K562 (cell line): ENCODE results near the gene EFEMP2. TPM values are rescaled to one million over a fixed set of nuclear protein-coding genes. Genes with fewer than 3 reads are reported as not detected.
A peak's percentile ranks its signal among the peaks of the same experiment; 100 is the strongest.

Source experiments
- CBFA2T3 ChIP-seq: fragments of 450-650 bp; IDR thresholded peaks from 2 replicates; pipeline ENCODE4 v1.6.1; 2017
- CREB1 ChIP-seq, 2 experiments: sonication (generic) in 1 of 2; formaldehyde crosslinking in 1 of 2; IDR thresholded peaks; 2 replicates each; pipeline versions ENCODE4 v1.6.1 to v1.8.0; 2012 to 2022; ENCODE audit warnings: inconsistent platforms in 1 of 2, mild to moderate bottlenecking in 1 of 2, missing genetic modification reagents in 1 of 2, moderate library complexity in 1 of 2
- CTBP1 ChIP-seq: fragments of 450-650 bp; IDR thresholded peaks from 2 replicates; pipeline ENCODE4 v1.6.1; 2016; ENCODE audit warnings: borderline replicate concordance
- DPF2 ChIP-seq: fragments of 450-650 bp; IDR thresholded peaks from 2 replicates; pipeline ENCODE4 v1.6.1; 2016
- ETV5 ChIP-seq: sonication (generic); formaldehyde crosslinking; IDR thresholded peaks from 2 replicates; pipeline ENCODE4 v1.4.0; 2020; ENCODE audit warnings: low read depth, mild to moderate bottlenecking, missing genetic modification reagents
- FIP1L1 ChIP-seq: fragments of 200-400 bp; formaldehyde crosslinking; IDR thresholded peaks from 2 replicates; pipeline ENCODE4 v1.6.1; 2018; ENCODE audit warnings: mild to moderate bottlenecking, low read depth, low read length; ENCODE audit not compliant: poor library complexity, severe bottlenecking
- GABPB1 ChIP-seq: sonication (generic); formaldehyde crosslinking; IDR thresholded peaks from 2 replicates; pipeline ENCODE4 v1.8.0; 2022; ENCODE audit warnings: mild to moderate bottlenecking, missing genetic modification reagents
- HDAC3 ChIP-seq: fragments of 450-650 bp; IDR thresholded peaks from 2 replicates; pipeline ENCODE4 v1.6.1; 2018; ENCODE audit warnings: borderline replicate concordance, mild to moderate bottlenecking, moderate library complexity; ENCODE audit not compliant: partially characterized antibody
- HDGF ChIP-seq: fragments of 450-650 bp; IDR thresholded peaks from 2 replicates; pipeline ENCODE4 v1.6.1; 2016
- JUND ChIP-seq, 2 experiments: IDR thresholded peaks; 2 replicates in 1 of 2; 3 replicates in 1 of 2; pipeline ENCODE4 v1.6.1; 2011; ENCODE audit warnings: borderline replicate concordance in 2 of 2, low read depth in 2 of 2, low read length in 2 of 2, improper control_type of control experiment in 1 of 2, missing biosample characterization in 1 of 2, missing genetic modification characterization in 1 of 2, missing genetic modification reagents in 1 of 2
- KLF1 ChIP-seq: fragments of 450-650 bp; IDR thresholded peaks from 2 replicates; pipeline ENCODE4 v1.6.1; 2016; ENCODE audit warnings: missing genetic modification characterization, missing compliant biosample characterization
- KLF16 ChIP-seq: IDR thresholded peaks from 2 replicates; pipeline ENCODE4 v1.6.1; 2016; ENCODE audit warnings: antibody characterized with exemption
- NFYB ChIP-seq: IDR thresholded peaks from 2 replicates; pipeline ENCODE4 v1.6.1; 2011; ENCODE audit warnings: mild to moderate bottlenecking, moderate library complexity; ENCODE audit not compliant: insufficient read length; ENCODE audit errors: extremely low read depth
- RBFOX2 ChIP-seq: fragments of 200-400 bp; formaldehyde crosslinking; IDR thresholded peaks from 2 replicates; pipeline ENCODE4 v1.6.1; 2017; ENCODE audit warnings: low read depth, mild to moderate bottlenecking, low read length, moderate library complexity
- RCOR1 ChIP-seq, 2 experiments: IDR thresholded peaks; 2 replicates each; pipeline ENCODE4 v1.6.1; 2012; ENCODE audit warnings: low read depth in 2 of 2, low read length in 2 of 2, borderline replicate concordance in 1 of 2, improper control_type of control experiment in 1 of 2
- TAF9B ChIP-seq: fragments of 450-650 bp; IDR thresholded peaks from 2 replicates; pipeline ENCODE4 v1.6.1; 2018; ENCODE audit warnings: mild to moderate bottlenecking; ENCODE audit not compliant: partially characterized antibody
- ZNF217 ChIP-seq: sonication (generic); formaldehyde crosslinking; IDR thresholded peaks from 2 replicates; pipeline ENCODE4 v1.8.0; 2022; ENCODE audit warnings: mild to moderate bottlenecking, missing genetic modification reagents
- ZNF263 ChIP-seq: sonication (generic); formaldehyde crosslinking; IDR thresholded peaks from 2 replicates; pipeline ENCODE4 v1.8.0; 2022; ENCODE audit warnings: mild to moderate bottlenecking, missing genetic modification reagents, borderline replicate concordance
- polyA plus RNA-seq, 8 experiments: library from polyadenylated mRNA; depleted of rRNA in 4 of 8; stranded (reverse) in 5 of 8; unstranded in 3 of 8; fragments of >200 nt; fragmentation: Nextera tagmentation in 2 of 8; fragmentation: Illumina TruSeq in 1 of 8; extraction: Ambion mirVana in 2 of 8; extraction: Trizol in 1 of 8; gene quantifications; 2 replicates each; pipeline versions ENCODE4 v1.2.1 to v1.2.3, GENCODE V29; 2011 to 2014; ENCODE audit warnings: inconsistent platforms in 1 of 8, missing spikeins in 1 of 8
- total RNA-seq, 7 experiments: library from RNA; depleted of rRNA in 6 of 7; stranded (reverse); fragments of >200 nt in 6 of 7; fragmentation: Illumina TruSeq in 2 of 7; extraction: Trizol in 2 of 7; gene quantifications; 2 replicates each; pipeline versions ENCODE4 v1.2.1 to v1.2.3, GENCODE V29; 2011 to 2021; ENCODE audit warnings: low replicate concordance in 1 of 7
- TF ChIP-seq, protein P1 (sequence below), 2 experiments: fragments of 200-800 bp in 1 of 2; sonication (Bioruptor generic) in 1 of 2; sonication (generic) in 1 of 2; formaldehyde crosslinking in 1 of 2; IDR thresholded peaks in 1 of 2; conservative IDR thresholded peaks in 1 of 2; 2 replicates each; pipeline versions ENCODE4 v1.5.0 to v1.6.1; 2016 to 2020; ENCODE audit warnings: missing compliant biosample characterization in 1 of 2, missing genetic modification characterization in 1 of 2, missing genetic modification reagents in 1 of 2
- TF ChIP-seq, protein P2 (sequence below): fragments of 450-650 bp; formaldehyde crosslinking; IDR thresholded peaks from 2 replicates; pipeline ENCODE4 v1.4.0; 2020; ENCODE audit warnings: mild to moderate bottlenecking, moderate library complexity
- TF ChIP-seq, protein P3 (sequence below): fragments of 250-450 bp; sonication (Bioruptor Pico); IDR thresholded peaks from 2 replicates; pipeline ENCODE4 v1.4.0; 2020; ENCODE audit warnings: borderline replicate concordance
- TF ChIP-seq, protein P4 (sequence below): sonication (generic); formaldehyde crosslinking; IDR thresholded peaks from 2 replicates; pipeline ENCODE4 v1.8.1; 2023; ENCODE audit warnings: mild to moderate bottlenecking, missing genetic modification reagents

EFEMP2 gene
- total and polyA plus RNA-seq, 9 of the 15 experiments (the other 6 are each of a cell fraction or from before 2014, with no cell fraction given) = 0.07 to 2.9 (median 0.69) TPM; not detected in 1

DNA sequence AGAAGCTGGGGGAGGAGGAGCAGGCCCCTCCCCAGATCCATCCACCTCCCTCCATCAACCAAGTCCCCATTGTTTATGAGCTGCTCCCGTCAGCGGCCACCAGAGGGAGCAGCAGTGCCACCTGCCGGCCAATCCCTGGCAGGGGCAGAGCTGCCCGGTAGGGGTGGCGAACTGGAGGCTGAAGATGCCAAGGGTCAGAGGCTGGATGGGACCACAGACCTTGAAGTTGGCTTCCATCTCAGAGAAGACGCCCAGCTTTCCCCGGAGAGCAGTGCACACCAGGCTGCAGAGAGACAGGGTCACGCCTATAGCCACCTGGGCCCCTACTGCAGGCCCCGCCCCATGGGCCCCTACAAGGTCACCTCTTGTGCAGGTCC is 12.1 kb upstream of the EFEMP2 start (continued):
- TF ChIP-seq KLF16 (0 out of 2 replicates have a peak, but pooled peaks have one; percentile 49), ZNF263 (CRISPR knock-in tag) (peak; percentile 72; the same call in 1 of the 2 replicates), CBFA2T3 (no peak), RCOR1 (IDR thresholded peaks at IDR 0.05; ENCODE audit: borderline replicate concordance in 1 of 2, low read depth in 2 of 2, low read length in 2 of 2) (peak; percentile 37 to 51; a peak in 1 of 4 replicates), ZNF217 (CRISPR knock-in tag) (no peak), GABPB1 (peak; percentile 59), FIP1L1 (no peak), CTBP1 (peak; percentile 79), ETV5 (CRISPR knock-in tag) (0 out of 2 replicates have a peak, but pooled peaks have one; percentile 28), KLF1 (tag) (0 out of 2 replicates have a peak, but pooled peaks have one; percentile 39), CREB1 (IDR thresholded peaks at IDR 0.05) (no peak), CREB1 (CRISPR knock-in tag; IDR thresholded peaks at IDR 0.05) (peak; percentile 55), JUND (IDR thresholded peaks at IDR 0.05; ENCODE audit: borderline replicate concordance, low read depth, low read length) (peak; percentile 47; the same call in 1 of the 2 replicates), JUND (tag; IDR thresholded peaks at IDR 0.05; ENCODE audit: borderline replicate concordance, low read depth, low read length) (no peak), HDGF (peak; percentile 51; the same call in 1 of the 2 replicates), NFYB (peak; percentile 29), TAF9B (no peak), HDAC3 (no peak), RBFOX2 (peak; percentile 63), DPF2 (peak; percentile 33; the same call in 1 of the 2 replicates)
- TF ChIP-seq, protein P1, sequence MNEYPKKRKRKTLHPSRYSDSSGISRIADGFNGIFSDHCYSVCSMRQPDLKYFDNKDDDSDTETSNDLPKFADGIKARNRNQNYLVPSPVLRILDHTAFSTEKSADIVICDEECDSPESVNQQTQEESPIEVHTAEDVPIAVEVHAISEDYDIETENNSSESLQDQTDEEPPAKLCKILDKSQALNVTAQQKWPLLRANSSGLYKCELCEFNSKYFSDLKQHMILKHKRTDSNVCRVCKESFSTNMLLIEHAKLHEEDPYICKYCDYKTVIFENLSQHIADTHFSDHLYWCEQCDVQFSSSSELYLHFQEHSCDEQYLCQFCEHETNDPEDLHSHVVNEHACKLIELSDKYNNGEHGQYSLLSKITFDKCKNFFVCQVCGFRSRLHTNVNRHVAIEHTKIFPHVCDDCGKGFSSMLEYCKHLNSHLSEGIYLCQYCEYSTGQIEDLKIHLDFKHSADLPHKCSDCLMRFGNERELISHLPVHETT (CRISPR knock-in tag; conservative IDR thresholded peaks at IDR 0.05 in 1 of 2, IDR thresholded peaks at IDR 0.05 in 1 of 2) = 0 out of 4 replicates have a peak, but pooled peaks of 1 of the 2 experiments have one; percentile 43
- TF ChIP-seq, protein P2, sequence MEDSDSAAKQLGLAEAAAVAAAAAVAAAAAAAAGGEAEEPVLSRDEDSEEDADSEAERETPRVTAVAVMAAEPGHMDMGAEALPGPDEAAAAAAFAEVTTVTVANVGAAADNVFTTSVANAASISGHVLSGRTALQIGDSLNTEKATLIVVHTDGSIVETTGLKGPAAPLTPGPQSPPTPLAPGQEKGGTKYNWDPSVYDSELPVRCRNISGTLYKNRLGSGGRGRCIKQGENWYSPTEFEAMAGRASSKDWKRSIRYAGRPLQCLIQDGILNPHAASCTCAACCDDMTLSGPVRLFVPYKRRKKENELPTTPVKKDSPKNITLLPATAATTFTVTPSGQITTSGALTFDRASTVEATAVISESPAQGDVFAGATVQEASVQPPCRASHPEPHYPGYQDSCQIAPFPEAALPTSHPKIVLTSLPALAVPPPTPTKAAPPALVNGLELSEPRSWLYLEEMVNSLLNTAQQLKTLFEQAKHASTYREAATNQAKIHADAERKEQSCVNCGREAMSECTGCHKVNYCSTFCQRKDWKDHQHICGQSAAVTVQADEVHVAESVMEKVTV (CRISPR knock-in tag) = peak; percentile 78
- TF ChIP-seq, protein P3, sequence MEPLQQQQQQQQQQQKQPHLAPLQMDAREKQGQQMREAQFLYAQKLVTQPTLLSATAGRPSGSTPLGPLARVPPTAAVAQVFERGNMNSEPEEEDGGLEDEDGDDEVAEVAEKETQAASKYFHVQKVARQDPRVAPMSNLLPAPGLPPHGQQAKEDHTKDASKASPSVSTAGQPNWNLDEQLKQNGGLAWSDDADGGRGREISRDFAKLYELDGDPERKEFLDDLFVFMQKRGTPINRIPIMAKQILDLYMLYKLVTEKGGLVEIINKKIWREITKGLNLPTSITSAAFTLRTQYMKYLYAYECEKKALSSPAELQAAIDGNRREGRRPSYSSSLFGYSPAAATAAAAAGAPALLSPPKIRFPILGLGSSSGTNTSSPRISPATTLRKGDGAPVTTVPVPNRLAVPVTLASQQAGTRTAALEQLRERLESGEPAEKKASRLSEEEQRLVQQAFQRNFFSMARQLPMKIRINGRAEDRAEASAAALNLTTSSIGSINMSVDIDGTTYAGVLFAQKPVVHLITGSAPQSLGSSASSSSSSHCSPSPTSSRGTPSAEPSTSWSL (CRISPR knock-in tag) = no peak
- TF ChIP-seq, protein P4, sequence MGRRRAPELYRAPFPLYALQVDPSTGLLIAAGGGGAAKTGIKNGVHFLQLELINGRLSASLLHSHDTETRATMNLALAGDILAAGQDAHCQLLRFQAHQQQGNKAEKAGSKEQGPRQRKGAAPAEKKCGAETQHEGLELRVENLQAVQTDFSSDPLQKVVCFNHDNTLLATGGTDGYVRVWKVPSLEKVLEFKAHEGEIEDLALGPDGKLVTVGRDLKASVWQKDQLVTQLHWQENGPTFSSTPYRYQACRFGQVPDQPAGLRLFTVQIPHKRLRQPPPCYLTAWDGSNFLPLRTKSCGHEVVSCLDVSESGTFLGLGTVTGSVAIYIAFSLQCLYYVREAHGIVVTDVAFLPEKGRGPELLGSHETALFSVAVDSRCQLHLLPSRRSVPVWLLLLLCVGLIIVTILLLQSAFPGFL (CRISPR knock-in tag) = no peak
